Stimulated activated CD4-positive, alpha-beta T cell treated with anti-CD3 and anti-CD28 coated beads, Interleukin-12 subunit alpha, Interleukin-12 subunit beta, amount 100 ng/mL, for 48 hours (primary cell): Measurements from ENCODE around the gene POLR3E.
A peak's percentile ranks its signal among the peaks of the same experiment; 100 is the strongest.
"Not testable (repeated sequence)": the region's sequence is repeated elsewhere in the genome, so short reads cannot be mapped to it uniquely, and the experiment has no call there.

Source experiments
- DNase-seq, 3 donors: peaks; one replicate each; pipeline ENCODE4 v3.0.0-alpha.2; 2020; ENCODE audit warnings: low read depth in 2 of 3, low spot score in 1 of 3

Gene POLR3E

GRCh38 chr16:22360963-22361659 lies 63.9 kb downstream of the POLR3E start:
- no peak for DNase-seq

- no peak for DNase-seq
These were observed 67.0 kb downstream of the POLR3E start for GRCh38 chr16:22364241-22364640.

GRCh38 chr16:22366371-22366770 lies 69.2 kb downstream of the POLR3E start:
- no peak for DNase-seq

GRCh38 chr16:22366889-22367288 lies 69.7 kb downstream of the POLR3E start:
- DNase-seq = no peak

- not testable (repeated sequence) for DNase-seq
These were observed 71.1 kb downstream of the POLR3E start for GRCh38 chr16:22368200-22368826.

- DNase-seq = no peak
These were observed 72.1 kb downstream of the POLR3E start for GRCh38 chr16:22369221-22369811.

- no peak for DNase-seq
These were observed 73.0 kb downstream of the POLR3E start for GRCh38 chr16:22370038-22370820.

- DNase-seq = no peak
These were observed 75.9 kb downstream of the POLR3E start for GRCh38 chr16:22372882-22373661.

GRCh38 chr16:22373662-22374310 lies 76.6 kb downstream of the POLR3E start:
- DNase-seq = no peak

- peak; percentile 95 to 97 (median 96) for DNase-seq
These were observed 77.3 kb downstream of the POLR3E start, which contains the start of gene CDR2 for GRCh38 chr16:22374311-22375116. Gene CDR2 (minus strand): TSS chr16:22374619. CDS start chr16:22374309, 310 bp downstream.

GRCh38 chr16:22375117-22375962 lies 78.1 kb downstream of the POLR3E start:
- no peak for DNase-seq

GRCh38 chr16:22375963-22376640 lies 78.9 kb downstream of the POLR3E start:
- DNase-seq = no peak

- no peak for DNase-seq
These were observed 82.4 kb downstream of the POLR3E start for GRCh38 chr16:22379656-22380055.

GRCh38 chr16:22380529-22380928 lies 83.3 kb downstream of the POLR3E start:
- no peak for DNase-seq

GRCh38 chr16:22381392-22381791 lies 84.2 kb downstream of the POLR3E start:
- DNase-seq = no peak

GRCh38 chr16:22383827-22384226 lies 86.6 kb downstream of the POLR3E start:
- no peak for DNase-seq
